K562 (cell line): ENCODE results near the gene DNAJC18. TPM values are rescaled to one million over a fixed set of nuclear protein-coding genes. Genes with fewer than 3 reads are reported as not detected.

Experiments used
- ATAC-seq: fragments of 200-7000 bp; cut with Tn5 transposase; 3 replicates; pipeline ENCODE4 v1.9.1; 2020; ENCODE audit warnings: moderate library complexity
- BruUV-seq: library from RNA; stranded (reverse); fragments of 400-500 nt; replicated peaks from 2 replicates; lab custom pipeline; 2021; lab: Mats Ljungman, UMichigan
- CTCF ChIA-PET: fragments of 300-600 bp; formaldehyde crosslinking; extraction: SDS; loops from one replicate; lab custom pipeline; 2021; ENCODE audit warnings: low intra/inter-chr PET ratio; lab: Yijun Ruan, JAX
- POLR2A ChIA-PET: fragments of 300-600, 350-650 bp; sonication (Branson Sonifier 250); formaldehyde crosslinking; extraction: SDS; loops from one replicate; lab custom pipeline; 2021; ENCODE audit warnings: antibody characterized with exemption, inconsistent platforms; lab: Yijun Ruan, JAX
- DNase-seq, 4 experiments: peaks; one replicate each; pipeline versions ENCODE4 v3.0.0 to v3.0.0-alpha.2; 2011 to 2018; ENCODE audit warnings: low spot score in 3 of 4, mixed read lengths in 3 of 4; ENCODE audit errors: extremely low read depth in 1 of 4
- FAIRE-seq: peaks from 2 replicates; lab custom pipeline; 2011; peaks lifted over from hg19 to GRCh38; lab: Jason Lieb, UNC
- H2AFZ ChIP-seq: 2 replicates; pipeline ENCODE4 v1.6.0; 2011; ENCODE audit warnings: low read depth, low read length, control low read depth, inconsistent platforms
- H3K27ac ChIP-seq: fragments of 200-600 bp; 3 replicates; pipeline ENCODE4 v1.8.0; 2011; ENCODE audit warnings: low read depth, mild to moderate bottlenecking, control low read depth, inconsistent platforms, low read length, moderate library complexity, mixed read lengths; ENCODE audit errors: extremely low read depth
- H3K27me3 ChIP-seq, 2 experiments: fragments of 300-600 bp in 1 of 2; 2 replicates in 1 of 2; 3 replicates in 1 of 2; pipeline versions ENCODE4 v1.6.0 to v1.8.0; 2011; ENCODE audit warnings: inconsistent platforms in 2 of 2, low read length in 2 of 2, mild to moderate bottlenecking in 1 of 2, mixed read lengths in 1 of 2, moderate library complexity in 1 of 2; ENCODE audit not compliant: control insufficient read depth in 2 of 2, insufficient read depth in 2 of 2
- H3K36me3 ChIP-seq: fragments of 300-600 bp; 3 replicates; pipeline ENCODE4 v1.8.0; 2011; ENCODE audit warnings: mild to moderate bottlenecking, low read length, inconsistent platforms; ENCODE audit not compliant: control insufficient read depth, insufficient read depth
- H3K4me1 ChIP-seq, 2 experiments: fragments of 200-600 bp in 1 of 2; replicated peaks in 1 of 2; 2 replicates in 1 of 2; 3 replicates in 1 of 2; pipeline versions ENCODE4 v1.5.1 to v1.8.0; 2011; ENCODE audit warnings: inconsistent platforms in 2 of 2, low read length in 2 of 2, mild to moderate bottlenecking in 1 of 2, mixed read lengths in 1 of 2, moderate library complexity in 1 of 2; ENCODE audit not compliant: control insufficient read depth in 2 of 2, insufficient read depth in 2 of 2
- H3K4me2 ChIP-seq: 2 replicates; pipeline ENCODE4 v1.6.1; 2011; ENCODE audit warnings: low read length, control low read depth, inconsistent platforms, mixed read lengths; ENCODE audit not compliant: insufficient read depth
- H3K4me3 ChIP-seq: fragments of 200-600 bp; sonication (generic), shearing (Covaris generic); 2 replicates; pipeline ENCODE4 v1.5.1; 2016; ENCODE audit warnings: control low read depth, inconsistent platforms
- H3K79me2 ChIP-seq: fragments of 200-600 bp; 3 replicates; pipeline ENCODE4 v1.8.0; 2011; ENCODE audit warnings: low read length, inconsistent platforms; ENCODE audit not compliant: control insufficient read depth, insufficient read depth
- H3K9ac ChIP-seq, 2 experiments: 2 replicates each; pipeline versions ENCODE4 v1.6.0 to v1.6.1; 2011; ENCODE audit warnings: low read depth in 2 of 2, low read length in 2 of 2, control low read depth in 1 of 2, inconsistent platforms in 1 of 2, mild to moderate bottlenecking in 1 of 2, mixed read lengths in 1 of 2; ENCODE audit not compliant: insufficient read depth in 1 of 2
- H3K9me1 ChIP-seq: one replicate; pipeline ENCODE4 v1.6.0; 2011; ENCODE audit warnings: inconsistent platforms, mild to moderate bottlenecking, low read length, moderate library complexity; ENCODE audit not compliant: control insufficient read depth, insufficient read depth
- H3K9me3 ChIP-seq: replicated peaks from 2 replicates; pipeline ENCODE4 v1.5.1; 2011; ENCODE audit warnings: low read depth, low read length, inconsistent platforms; ENCODE audit not compliant: control insufficient read depth, insufficient read depth
- H4K20me1 ChIP-seq: replicated peaks from 2 replicates; pipeline ENCODE4 v1.6.1; 2011; ENCODE audit warnings: low read length, inconsistent platforms, mixed read lengths; ENCODE audit not compliant: control insufficient read depth, insufficient read depth
- C11orf30 ChIP-seq: fragments of 450-650 bp; IDR thresholded peaks from 2 replicates; pipeline ENCODE4 v1.6.1; 2016; ENCODE audit warnings: low read depth, mild to moderate bottlenecking
- FOXP4 ChIP-seq: sonication (generic); formaldehyde crosslinking; IDR thresholded peaks from 2 replicates; pipeline ENCODE4 v1.8.0; 2022; ENCODE audit warnings: mild to moderate bottlenecking, missing genetic modification reagents, borderline replicate concordance
- HNRNPL ChIP-seq: fragments of 200-400 bp; formaldehyde crosslinking; IDR thresholded peaks from 2 replicates; pipeline ENCODE4 v1.6.1; 2017; ENCODE audit warnings: low read depth, mild to moderate bottlenecking, low read length
- IRF1 ChIP-seq: sonication (generic); formaldehyde crosslinking; IDR thresholded peaks from 2 replicates; pipeline ENCODE4 v1.8.0; 2022; ENCODE audit warnings: missing genetic modification reagents, mild to moderate bottlenecking, borderline replicate concordance
- KHSRP ChIP-seq: fragments of 450-650 bp; IDR thresholded peaks from 2 replicates; pipeline ENCODE4 v1.6.1; 2017
- MTA1 ChIP-seq: fragments of 450-650 bp; IDR thresholded peaks from 2 replicates; pipeline ENCODE4 v1.6.1; 2017; ENCODE audit warnings: borderline replicate concordance
- NBN ChIP-seq: fragments of 450-650 bp; IDR thresholded peaks from 2 replicates; pipeline ENCODE4 v1.6.1; 2016; ENCODE audit warnings: low read depth, mild to moderate bottlenecking
- RB1 ChIP-seq: fragments of 450-650 bp; IDR thresholded peaks from 2 replicates; pipeline ENCODE4 v1.6.1; 2017; ENCODE audit warnings: low read depth, mild to moderate bottlenecking
- SMARCE1 ChIP-seq: fragments of 450-650 bp; IDR thresholded peaks from 2 replicates; pipeline ENCODE4 v1.7.1; 2016; ENCODE audit warnings: mild to moderate bottlenecking
- TFE3 ChIP-seq: fragments of 450-650 bp; formaldehyde crosslinking; IDR thresholded peaks from 2 replicates; pipeline ENCODE4 v1.4.0; 2020; ENCODE audit warnings: mild to moderate bottlenecking, mixed read lengths
- ZNF449 ChIP-seq: fragments of 250-450 bp; sonication (Bioruptor Pico); IDR thresholded peaks from 2 replicates; pipeline ENCODE4 v1.8.0; 2022; ENCODE audit warnings: moderate library complexity, mild to moderate bottlenecking, inconsistent platforms
- WGBS: fragments of 100-300 bp; shearing (Covaris generic); methylation state at CpG from one replicate; pipeline ENCODE4 v1.1.6; 2016; ENCODE audit warnings: low coverage, mixed read lengths; ENCODE audit not compliant: insufficient coverage; ENCODE audit errors: missing lambda C conversion rate; 5-methylcytosine and 5-hydroxymethylcytosine counted together
- in situ Hi-C: fragments of 300-500 bp; cut with MboI; formaldehyde crosslinking; loops from 4 replicates; pipeline ENCODE4 v1.15.0; 2018; ENCODE audit warnings: inconsistent platforms, mixed read lengths
- intact Hi-C: fragments of 100-400 bp; cut with micrococcal nuclease; formaldehyde crosslinking; loops from 2 replicates; pipeline ENCODE4 v1.14.2; 2022
- polyA plus RNA-seq, 8 experiments: library from polyadenylated mRNA; depleted of rRNA in 4 of 8; stranded (reverse) in 5 of 8; unstranded in 3 of 8; fragments of >200 nt; fragmentation: Nextera tagmentation in 2 of 8; fragmentation: Illumina TruSeq in 1 of 8; extraction: Ambion mirVana in 2 of 8; extraction: Trizol in 1 of 8; gene quantifications; 2 replicates each; pipeline versions ENCODE4 v1.2.1 to v1.2.3, GENCODE V29; 2011 to 2014; ENCODE audit warnings: inconsistent platforms in 1 of 8, missing spikeins in 1 of 8
- total RNA-seq, 7 experiments: library from RNA; depleted of rRNA in 6 of 7; stranded (reverse); fragments of >200 nt in 6 of 7; fragmentation: Illumina TruSeq in 2 of 7; extraction: Trizol in 2 of 7; gene quantifications; 2 replicates each; pipeline versions ENCODE4 v1.2.1 to v1.2.3, GENCODE V29; 2011 to 2021; ENCODE audit warnings: low replicate concordance in 1 of 7
- TF ChIP-seq, protein P1 (sequence below): fragments of 450-650 bp; IDR thresholded peaks from 2 replicates; pipeline ENCODE4 v1.6.1; 2016

Gene DNAJC18
- total and polyA plus RNA-seq, 9 of the 15 experiments (the other 6 are each of a cell fraction or from before 2014, with no cell fraction given) = 1.5 to 13.3 (median 7.5) TPM

DNA sequence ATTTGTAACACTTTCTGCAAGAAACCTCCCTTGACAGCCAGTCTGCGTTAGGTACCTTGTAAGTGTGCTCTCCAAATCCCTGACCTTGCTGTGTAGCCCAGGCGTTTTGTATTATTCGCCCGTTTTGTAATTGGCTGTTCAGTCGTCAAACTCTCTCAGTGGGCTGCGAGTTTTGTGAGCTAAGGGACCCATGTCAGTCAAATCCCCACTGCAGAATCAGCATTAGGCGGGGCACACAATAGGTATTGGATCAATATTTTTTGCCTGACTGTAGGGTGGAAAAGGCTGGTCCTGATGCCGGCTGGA lies 665 bp downstream of the DNAJC18 start:
- in situ Hi-C loops = no loop called here
- H3K9me1 ChIP-seq = no peaks in the 10 kb centered on the region
- H3K4me3 ChIP-seq = peak overlapping the region; percentile 80
- 23% methylated on average over 8 of the region's 8 CpGs for WGBS
- ChIA-PET CTCF (interaction anchor here (0.5 to 0.6 kb wide), 2 partner anchors 103 to 110 kb away, joined by 3 read pairs; no protein-coding TSS in a partner anchor), POLR2A (interaction anchor here (0.7 to 1.3 kb wide), 6 partner anchors 9 to 123 kb away, joined by 3 to 10 read pairs (median 4); no protein-coding TSS in a partner anchor)
- DNase-seq = no peak
- H3K4me2 ChIP-seq = peak overlapping the region; percentile 94
- peak; percentile 77 for FAIRE-seq
- H3K27ac ChIP-seq = peak overlapping the region; percentile 41; the same call in 1 of the 3 replicates
- H3K79me2 ChIP-seq = no peaks in the 10 kb centered on the region
- BruUV-seq = no TSS peak
- no peaks in the 10 kb centered on the region for H4K20me1 ChIP-seq
- TF ChIP-seq, protein P1, sequence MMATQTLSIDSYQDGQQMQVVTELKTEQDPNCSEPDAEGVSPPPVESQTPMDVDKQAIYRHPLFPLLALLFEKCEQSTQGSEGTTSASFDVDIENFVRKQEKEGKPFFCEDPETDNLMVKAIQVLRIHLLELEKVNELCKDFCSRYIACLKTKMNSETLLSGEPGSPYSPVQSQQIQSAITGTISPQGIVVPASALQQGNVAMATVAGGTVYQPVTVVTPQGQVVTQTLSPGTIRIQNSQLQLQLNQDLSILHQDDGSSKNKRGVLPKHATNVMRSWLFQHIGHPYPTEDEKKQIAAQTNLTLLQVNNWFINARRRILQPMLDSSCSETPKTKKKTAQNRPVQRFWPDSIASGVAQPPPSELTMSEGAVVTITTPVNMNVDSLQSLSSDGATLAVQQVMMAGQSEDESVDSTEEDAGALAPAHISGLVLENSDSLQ = peak; percentile 81
- TF ChIP-seq TFE3 = no peak
- TF ChIP-seq HNRNPL = no peak
- no peak for TF ChIP-seq IRF1
- no peak for TF ChIP-seq RB1
- TF ChIP-seq SMARCE1 = 0 out of 2 replicates have a peak, but pooled peaks have one; percentile 7
- TF ChIP-seq KHSRP = no peak
- TF ChIP-seq MTA1 = no peak
- 0 out of 2 replicates have a peak, but pooled peaks have one; percentile 52 for TF ChIP-seq FOXP4 (CRISPR knock-in tag)
- no peak for TF ChIP-seq ZNF449 (CRISPR knock-in tag)
- no peak for TF ChIP-seq C11orf30
- no peak for TF ChIP-seq NBN
- H2AFZ ChIP-seq = peak overlapping the region; percentile 99
- intact Hi-C loops = loop anchor here (1.0 kb wide), 1 partner anchor 40 kb away; no protein-coding TSS in a partner anchor
- ATAC-seq = no peak
- no peaks in the 10 kb centered on the region for H3K27me3 ChIP-seq
- H3K9me3 ChIP-seq = no peaks in the 10 kb centered on the region
- peaks cover 11 to 17% of the 10 kb centered on the region in 2 experiments for H3K4me1 ChIP-seq
- H3K36me3 ChIP-seq = no peaks in the 10 kb centered on the region
- peak overlapping the region; percentile 33 to 67; a peak in 3 of 4 replicates for H3K9ac ChIP-seq
